Ovary (tissue), 9 donors: ENCODE data around the gene KLHL5. TPM values are rescaled to one million over a fixed set of nuclear protein-coding genes. Genes with fewer than 3 reads are reported as not detected.

Experiments used
- DNase-seq, 5 donors: peaks; one replicate each; pipeline ENCODE4 v3.0.0-alpha.2; 2019 to 2020
- H3K27ac ChIP-seq, 2 donors: fragments of 200-600 bp; one replicate each; pipeline versions ENCODE4 v1.5.1 to v1.8.0; 2019 to 2022
- H3K27me3 ChIP-seq: fragments of 200-600 bp; one replicate; pipeline ENCODE4 v1.8.0; 2022
- H3K36me3 ChIP-seq: fragments of 200-600 bp; sonication (generic); one replicate; pipeline ENCODE4 v1.5.1; 2019
- H3K4me1 ChIP-seq: one replicate; pipeline ENCODE4 v1.8.1; 2013; ENCODE audit warnings: mild to moderate bottlenecking, moderate library complexity; ENCODE audit not compliant: insufficient read depth
- H3K4me3 ChIP-seq: fragments of 200-600 bp; sonication (generic); one replicate; pipeline ENCODE4 v1.5.1; 2017
- H3K9me3 ChIP-seq, 2 donors: fragments of 200-600 bp in 1 of 2; sonication (generic) in 1 of 2; one replicate each; pipeline versions ENCODE4 v1.5.1 to v1.8.1; 2013 to 2019; ENCODE audit warnings: mild to moderate bottlenecking in 1 of 2, moderate library complexity in 1 of 2
- EP300 ChIP-seq: sonication (generic); formaldehyde crosslinking; IDR thresholded peaks from one replicate; pipeline ENCODE4 v1.6.1; 2017; ENCODE audit warnings: antibody characterized with exemption
- POLR2A ChIP-seq: fragments of 450-650 bp; IDR thresholded peaks from one replicate; pipeline ENCODE4 v1.6.1; 2017; ENCODE audit warnings: antibody characterized with exemption, mild to moderate bottlenecking, moderate library complexity
- WGBS, 3 donors: extraction: QIAGEN DNeasy Blood & Tissue Kit in 1 of 3; methylation state at CpG; one replicate each; pipeline versions ENCODE4 v1.1.5 to v1.1.7; 2013 to 2017; 5-methylcytosine and 5-hydroxymethylcytosine counted together
- intact Hi-C, 4 donors: fragments of 100-400 bp; cut with DNase I; formaldehyde crosslinking; loops; one replicate each; pipeline versions ENCODE4 v1.11.0 to v1.15.1; 2022 to 2023
- polyA plus RNA-seq, 2 donors: library from polyadenylated mRNA; stranded (reverse); fragments of 200-250 nt in 1 of 2; fragments of 350-450 nt in 1 of 2; fragmentation: Illumina TruSeq in 1 of 2; extraction: RNeasy Lipid Tissue Mini Kit (QIAGEN cat#74804) in 1 of 2; gene quantifications; one replicate each; pipeline ENCODE4 v1.2.3, GENCODE V29; 2013 to 2014
- total RNA-seq, 7 donors: library from RNA; depleted of rRNA in 2 of 7; stranded (reverse); fragments of >200 nt in 2 of 7; fragmentation: NEBNext Ultra II Directional in 3 of 7; extraction: Animal tissue kit (Norgen Biotek cat#: 25700) in 3 of 7; gene quantifications; one replicate each; pipeline versions ENCODE4 v1.1.0 to v1.2.4, GENCODE V29; 2016 to 2023
- TF ChIP-seq, protein P1 (sequence below), 3 donors: fragments of 450-650 bp in 2 of 3; fragments of 200-600 bp in 1 of 3; IDR thresholded peaks; one replicate each; pipeline versions ENCODE4 v1.5.1 to v1.8.0; 2016 to 2022; ENCODE audit warnings: antibody characterized with exemption in 3 of 3, mild to moderate bottlenecking in 1 of 3
- donor health status: DM: no; HTN: no; CAD: no; lungs with moderate emphysema.
- donor health status: DM: no; HTN: no; CAD: no.
- donor health status: Bipolar disorder and iron deficiency.
- donor health status: DM: yes; HTN: yes; CAD: no.
- donor health status: DM: no; HTN: no; CAD: no.
- donor health status: DM: yes; HTN: yes; CAD: no.

The KLHL5 gene
- total and polyA plus RNA-seq, 9 donors = 18.0 to 45.9 (median 34.1) TPM

GRCh38 chr4:39053983-39054382, 8.0 kb upstream of the KLHL5 start:
- TF ChIP-seq, protein P1, sequence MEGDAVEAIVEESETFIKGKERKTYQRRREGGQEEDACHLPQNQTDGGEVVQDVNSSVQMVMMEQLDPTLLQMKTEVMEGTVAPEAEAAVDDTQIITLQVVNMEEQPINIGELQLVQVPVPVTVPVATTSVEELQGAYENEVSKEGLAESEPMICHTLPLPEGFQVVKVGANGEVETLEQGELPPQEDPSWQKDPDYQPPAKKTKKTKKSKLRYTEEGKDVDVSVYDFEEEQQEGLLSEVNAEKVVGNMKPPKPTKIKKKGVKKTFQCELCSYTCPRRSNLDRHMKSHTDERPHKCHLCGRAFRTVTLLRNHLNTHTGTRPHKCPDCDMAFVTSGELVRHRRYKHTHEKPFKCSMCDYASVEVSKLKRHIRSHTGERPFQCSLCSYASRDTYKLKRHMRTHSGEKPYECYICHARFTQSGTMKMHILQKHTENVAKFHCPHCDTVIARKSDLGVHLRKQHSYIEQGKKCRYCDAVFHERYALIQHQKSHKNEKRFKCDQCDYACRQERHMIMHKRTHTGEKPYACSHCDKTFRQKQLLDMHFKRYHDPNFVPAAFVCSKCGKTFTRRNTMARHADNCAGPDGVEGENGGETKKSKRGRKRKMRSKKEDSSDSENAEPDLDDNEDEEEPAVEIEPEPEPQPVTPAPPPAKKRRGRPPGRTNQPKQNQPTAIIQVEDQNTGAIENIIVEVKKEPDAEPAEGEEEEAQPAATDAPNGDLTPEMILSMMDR (IDR thresholded peaks at IDR 0.05) = no peak
- TF ChIP-seq POLR2A (no peak), EP300 (no peak)
- WGBS, 3 donors = 96% methylated on average over 4 of the region's 4 CpGs
- H3K36me3 ChIP-seq = no peaks in the 10 kb centered on the region
- intact Hi-C loops = no loop called here
- H3K9me3 ChIP-seq = no peaks in the 10 kb centered on the region
- DNase-seq = no peak
- H3K4me3 ChIP-seq = no peak overlapping the region
- no peak overlapping the region for H3K27ac ChIP-seq
- H3K4me1 ChIP-seq = no peaks in the 10 kb centered on the region
- no peaks in the 10 kb centered on the region for H3K27me3 ChIP-seq

- H3K4me1 ChIP-seq = no peaks in the 10 kb centered on the region
- intact Hi-C loops = no loop called here
These were observed 7.5 kb upstream of the KLHL5 start for GRCh38 chr4:39054497-39054896.

GRCh38 chr4:39056023-39056422, 6.0 kb upstream of the KLHL5 start:
- H3K27ac ChIP-seq = no peak overlapping the region
- no peaks in the 10 kb centered on the region for H3K4me1 ChIP-seq
- intact Hi-C loops = no loop called here
- H3K27me3 ChIP-seq = no peaks in the 10 kb centered on the region
- TF ChIP-seq POLR2A (no peak), EP300 (no peak)
- TF ChIP-seq, protein P1 (IDR thresholded peaks at IDR 0.05) = no peak
- WGBS, 3 donors = 96 to 99% (median 96%) methylated on average over 5 of the region's 5 CpGs
- no peak for DNase-seq
- H3K4me3 ChIP-seq = no peak overlapping the region
- no peaks in the 10 kb centered on the region for H3K36me3 ChIP-seq
- no peaks in the 10 kb centered on the region for H3K9me3 ChIP-seq

More at GRCh38 chr4:39054497-39054896, 7.5 kb upstream of the KLHL5 start:
- Histone ChIP-seq H3K27ac (no peak overlapping the region), H3K4me3 (no peak overlapping the region), H3K36me3 (no peaks in the 10 kb centered on the region), H3K9me3 (no peaks in the 10 kb centered on the region), H3K27me3 (no peaks in the 10 kb centered on the region)
- WGBS, 3 donors = 90 to 93% (median 92%) methylated on average over 3 of the region's 3 CpGs
- DNase-seq = no peak
- TF ChIP-seq, protein P1 (IDR thresholded peaks at IDR 0.05) = no peak
- TF ChIP-seq POLR2A (no peak), EP300 (no peak)

DNA sequence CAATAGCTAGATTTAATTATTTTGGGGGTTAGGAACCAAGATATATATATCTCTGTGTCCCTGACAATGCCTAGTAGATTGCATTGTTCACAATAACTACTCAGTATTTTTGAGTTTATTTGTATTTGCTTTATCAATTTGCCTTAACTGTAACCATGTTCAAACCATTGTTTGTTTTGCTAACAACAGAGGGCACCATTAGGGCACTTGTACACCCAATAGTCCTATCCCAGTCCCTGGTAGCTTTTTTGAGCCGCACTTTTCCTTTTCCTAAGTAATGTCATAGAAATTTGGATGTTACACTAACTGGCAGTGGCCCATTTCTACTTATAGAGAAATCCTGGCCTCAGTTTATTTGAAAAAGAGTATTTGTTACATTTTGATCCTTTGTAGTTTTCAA, 575 bp upstream of the KLHL5 start:
- WGBS, 3 donors = 94 to 100% (median 96%) methylated on average over 1 of the region's 1 CpG
- Histone ChIP-seq H3K27me3 (no peaks in the 10 kb centered on the region), H3K27ac (no peak overlapping the region), H3K4me3 (no peak overlapping the region), H3K36me3 (no peaks in the 10 kb centered on the region), H3K9me3 (no peaks in the 10 kb centered on the region), H3K4me1 (peaks cover 1% of the 10 kb centered on the region)
- DNase-seq = no peak
- intact Hi-C loops = no loop called here
- TF ChIP-seq, protein P1 (IDR thresholded peaks at IDR 0.05) = no peak
- TF ChIP-seq EP300 (no peak), POLR2A (no peak)

DNA sequence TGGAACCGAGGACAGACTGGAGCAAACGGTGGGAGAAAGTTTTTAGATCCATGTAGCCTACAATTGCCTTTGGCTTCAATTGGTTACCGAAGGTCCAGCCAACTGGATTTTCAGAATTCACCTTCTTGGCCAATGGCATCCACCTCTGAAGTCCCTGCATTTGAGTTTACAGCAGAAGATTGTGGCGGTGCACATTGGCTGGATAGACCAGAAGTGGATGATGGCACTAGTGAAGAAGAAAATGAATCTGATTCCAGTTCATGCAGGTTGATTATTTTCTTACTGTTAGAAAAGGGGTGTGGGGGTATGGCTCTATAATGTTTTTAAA, 702 bp downstream of the KLHL5 start:
- peaks cover 1% of the 10 kb centered on the region for H3K4me1 ChIP-seq
- 82 to 91% (median 89%) methylated on average over 4 of the region's 4 CpGs for WGBS, 3 donors
- H3K9me3 ChIP-seq = no peaks in the 10 kb centered on the region
- no peak overlapping the region for H3K27ac ChIP-seq
- no peak for DNase-seq
- no peak overlapping the region for H3K4me3 ChIP-seq
- H3K27me3 ChIP-seq = no peaks in the 10 kb centered on the region
- intact Hi-C loops = no loop called here
- no peaks in the 10 kb centered on the region for H3K36me3 ChIP-seq
- TF ChIP-seq, protein P1 (IDR thresholded peaks at IDR 0.05) = no peak
- TF ChIP-seq EP300 (no peak), POLR2A (no peak)
